Adrenal gland (tissue), 5 donors: ENCODE results near the gene PKN2.

Experiments used
- POLR2A ChIP-seq, 2 donors: fragments of 450-650 bp; IDR thresholded peaks; one replicate each; pipeline ENCODE4 v1.6.1; 2017; ENCODE audit warnings: antibody characterized with exemption in 2 of 2, mild to moderate bottlenecking in 2 of 2, moderate library complexity in 1 of 2
- TF ChIP-seq, protein P1 (sequence below), 6 experiments: fragments of 450-650 bp in 4 of 6; fragments of 200-600 bp in 2 of 6; sonication (generic) in 1 of 6; IDR thresholded peaks; 1 replicate in 5 of 6; 2 replicates in 1 of 6; pipeline versions ENCODE4 v1.5.1 to v1.8.0; 2016 to 2021; ENCODE audit warnings: antibody characterized with exemption in 6 of 6, mild to moderate bottlenecking in 2 of 6, moderate library complexity in 1 of 6
- donor health status: DM: no; HTN: no; CAD: no.

DNA sequence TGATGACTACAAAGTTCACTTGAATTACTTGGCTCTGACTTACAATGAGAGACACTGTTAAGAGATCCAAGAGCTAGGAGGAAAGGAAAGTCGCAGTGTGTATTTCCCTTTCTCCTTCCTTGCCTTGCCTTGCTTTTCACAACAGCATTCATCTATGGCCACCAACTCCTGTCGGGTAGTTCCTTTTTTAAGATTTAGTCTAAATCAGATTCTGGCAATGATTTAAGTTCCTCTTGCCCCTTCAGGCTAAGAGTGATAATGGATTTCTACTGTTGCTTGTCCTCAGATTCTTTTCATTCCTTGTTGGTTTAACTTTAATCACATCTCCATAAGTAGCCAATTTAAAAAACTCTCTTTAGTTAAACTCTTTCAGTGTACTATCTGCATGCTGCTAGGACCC, 115.4 kb downstream of the PKN2 start:
- no peak for TF ChIP-seq POLR2A (IDR thresholded peaks at IDR 0.05)
- TF ChIP-seq, protein P1, sequence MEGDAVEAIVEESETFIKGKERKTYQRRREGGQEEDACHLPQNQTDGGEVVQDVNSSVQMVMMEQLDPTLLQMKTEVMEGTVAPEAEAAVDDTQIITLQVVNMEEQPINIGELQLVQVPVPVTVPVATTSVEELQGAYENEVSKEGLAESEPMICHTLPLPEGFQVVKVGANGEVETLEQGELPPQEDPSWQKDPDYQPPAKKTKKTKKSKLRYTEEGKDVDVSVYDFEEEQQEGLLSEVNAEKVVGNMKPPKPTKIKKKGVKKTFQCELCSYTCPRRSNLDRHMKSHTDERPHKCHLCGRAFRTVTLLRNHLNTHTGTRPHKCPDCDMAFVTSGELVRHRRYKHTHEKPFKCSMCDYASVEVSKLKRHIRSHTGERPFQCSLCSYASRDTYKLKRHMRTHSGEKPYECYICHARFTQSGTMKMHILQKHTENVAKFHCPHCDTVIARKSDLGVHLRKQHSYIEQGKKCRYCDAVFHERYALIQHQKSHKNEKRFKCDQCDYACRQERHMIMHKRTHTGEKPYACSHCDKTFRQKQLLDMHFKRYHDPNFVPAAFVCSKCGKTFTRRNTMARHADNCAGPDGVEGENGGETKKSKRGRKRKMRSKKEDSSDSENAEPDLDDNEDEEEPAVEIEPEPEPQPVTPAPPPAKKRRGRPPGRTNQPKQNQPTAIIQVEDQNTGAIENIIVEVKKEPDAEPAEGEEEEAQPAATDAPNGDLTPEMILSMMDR (IDR thresholded peaks at IDR 0.05), result no peak
